ENCODE measurements around the gene MAGEA9B.
"Not testable (repeated sequence)": the region's sequence is repeated elsewhere in the genome, so short reads cannot be mapped to it uniquely, and the experiment has no call there.

- TF ChIP-seq, protein P1, sequence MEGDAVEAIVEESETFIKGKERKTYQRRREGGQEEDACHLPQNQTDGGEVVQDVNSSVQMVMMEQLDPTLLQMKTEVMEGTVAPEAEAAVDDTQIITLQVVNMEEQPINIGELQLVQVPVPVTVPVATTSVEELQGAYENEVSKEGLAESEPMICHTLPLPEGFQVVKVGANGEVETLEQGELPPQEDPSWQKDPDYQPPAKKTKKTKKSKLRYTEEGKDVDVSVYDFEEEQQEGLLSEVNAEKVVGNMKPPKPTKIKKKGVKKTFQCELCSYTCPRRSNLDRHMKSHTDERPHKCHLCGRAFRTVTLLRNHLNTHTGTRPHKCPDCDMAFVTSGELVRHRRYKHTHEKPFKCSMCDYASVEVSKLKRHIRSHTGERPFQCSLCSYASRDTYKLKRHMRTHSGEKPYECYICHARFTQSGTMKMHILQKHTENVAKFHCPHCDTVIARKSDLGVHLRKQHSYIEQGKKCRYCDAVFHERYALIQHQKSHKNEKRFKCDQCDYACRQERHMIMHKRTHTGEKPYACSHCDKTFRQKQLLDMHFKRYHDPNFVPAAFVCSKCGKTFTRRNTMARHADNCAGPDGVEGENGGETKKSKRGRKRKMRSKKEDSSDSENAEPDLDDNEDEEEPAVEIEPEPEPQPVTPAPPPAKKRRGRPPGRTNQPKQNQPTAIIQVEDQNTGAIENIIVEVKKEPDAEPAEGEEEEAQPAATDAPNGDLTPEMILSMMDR (IDR thresholded peaks at IDR 0.05 in 2 of 3, conservative IDR thresholded peaks at IDR 0.05 in 1 of 3; ENCODE audit: control insufficient read depth in 2 of 3, extremely low read depth in 1 of 3, insufficient read depth in 1 of 3, low read depth in 3 of 3, low read length in 3 of 3): not testable (repeated sequence)
- not testable (repeated sequence) for TF ChIP-seq EZH2 (IDR thresholded peaks at IDR 0.05; ENCODE audit: borderline replicate concordance, control insufficient read depth, low read depth, low read length); TCF3 (IDR thresholded peaks at IDR 0.05; ENCODE audit: borderline replicate concordance, insufficient read depth, low read depth, low read length); NFIC (IDR thresholded peaks at IDR 0.05; ENCODE audit: low read depth, low read length)
Measured at GRCh38 chrX:149585631-149586030, 1.6 kb downstream of the MAGEA9B start.
